ENCODE data around the gene ATF4.

- TF ChIP-seq CTCF (IDR thresholded peaks at IDR 0.05) (no peak), POLR2A (IDR thresholded peaks at IDR 0.05) (no peak)
Observed at GRCh38 chr22:39518996-39519680, 1.2 kb upstream of the ATF4 start.

Measured in lower leg skin (tissue), 3 donors.